HepG2 (cell line): Measurements from ENCODE around the gene ESYT1. TPM values are rescaled to one million over a fixed set of nuclear protein-coding genes. Genes with fewer than 3 reads are reported as not detected.
A peak's percentile ranks its signal among the peaks of the same experiment; 100 is the strongest.

Experiments
- BCL6 ChIP-seq: IDR thresholded peaks from 2 replicates; pipeline ENCODE4 v1.6.1; 2016; ENCODE audit warnings: missing genetic modification reagents, missing compliant biosample characterization
- BRD4 ChIP-seq: sonication (generic); formaldehyde crosslinking; IDR thresholded peaks from 2 replicates; pipeline ENCODE4 v1.4.0; 2020; ENCODE audit warnings: missing genetic modification reagents
- ETV6 ChIP-seq: sonication (generic); formaldehyde crosslinking; conservative IDR thresholded peaks from 2 replicates; pipeline ENCODE4 v1.4.0; 2020; ENCODE audit warnings: missing genetic modification reagents
- IRF1 ChIP-seq: sonication (generic); formaldehyde crosslinking; IDR thresholded peaks from 2 replicates; pipeline ENCODE4 v1.4.0; 2020; ENCODE audit warnings: low read depth, mild to moderate bottlenecking, missing genetic modification reagents
- JUN ChIP-seq: sonication (generic); formaldehyde crosslinking; IDR thresholded peaks from 2 replicates; pipeline ENCODE4 v1.4.0; 2020; ENCODE audit warnings: mild to moderate bottlenecking, missing genetic modification reagents
- JUND ChIP-seq: sonication (generic); formaldehyde crosslinking; IDR thresholded peaks from 2 replicates; pipeline ENCODE4 v1.8.0; 2022; ENCODE audit warnings: mild to moderate bottlenecking, missing genetic modification reagents
- NCOR1 ChIP-seq: fragments of 200-600 bp; sonication (generic); IDR thresholded peaks from 2 replicates; pipeline ENCODE4 v1.7.0; 2017; ENCODE audit warnings: antibody characterized with exemption, low read length, borderline replicate concordance
- PHF8 ChIP-seq: sonication (generic); formaldehyde crosslinking; IDR thresholded peaks from 2 replicates; pipeline ENCODE4 v1.5.0; 2020; ENCODE audit warnings: missing genetic modification reagents
- PLSCR1 ChIP-seq: sonication (generic); formaldehyde crosslinking; IDR thresholded peaks from 2 replicates; pipeline ENCODE4 v1.5.0; 2020; ENCODE audit warnings: missing genetic modification reagents, mild to moderate bottlenecking, borderline replicate concordance
- SAP130 ChIP-seq: IDR thresholded peaks from 2 replicates; pipeline ENCODE4 v1.6.1; 2016; ENCODE audit warnings: low read depth
- SMC3 ChIP-seq: IDR thresholded peaks from 2 replicates; pipeline ENCODE4 v1.6.1; 2011; ENCODE audit warnings: low read length, improper control_type of control experiment
- SNRNP70 ChIP-seq: fragments of 200-400 bp; formaldehyde crosslinking; IDR thresholded peaks from 2 replicates; pipeline ENCODE4 v1.6.1; 2017; ENCODE audit warnings: mild to moderate bottlenecking, low read depth, low read length, moderate library complexity
- TFDP2 ChIP-seq: sonication (generic); formaldehyde crosslinking; IDR thresholded peaks from 2 replicates; pipeline ENCODE4 v1.4.0; 2020; ENCODE audit warnings: missing genetic modification reagents
- ZBTB1 ChIP-seq: sonication (generic); formaldehyde crosslinking; IDR thresholded peaks from 2 replicates; pipeline ENCODE4 v1.4.0; 2020; ENCODE audit warnings: missing genetic modification reagents, borderline replicate concordance
- ZNF160 ChIP-seq: sonication (generic); formaldehyde crosslinking; IDR thresholded peaks from 2 replicates; pipeline ENCODE4 v1.8.0; 2022; ENCODE audit warnings: mild to moderate bottlenecking, inconsistent platforms, missing genetic modification reagents
- ZNF17 ChIP-seq: sonication (generic); formaldehyde crosslinking; IDR thresholded peaks from 2 replicates; pipeline ENCODE4 v1.5.0; 2020; ENCODE audit warnings: mild to moderate bottlenecking, missing genetic modification reagents
- ZNF280D ChIP-seq: sonication (generic); formaldehyde crosslinking; IDR thresholded peaks from 2 replicates; pipeline ENCODE4 v1.5.1; 2020; ENCODE audit warnings: mild to moderate bottlenecking, missing genetic modification reagents
- ZNF282 ChIP-seq: fragments of 450-650 bp; IDR thresholded peaks from 2 replicates; pipeline ENCODE4 v1.6.1; 2018; ENCODE audit not compliant: partially characterized antibody
- ZNF329 ChIP-seq: sonication (generic); formaldehyde crosslinking; IDR thresholded peaks from 2 replicates; pipeline ENCODE4 v1.9.0; 2021; ENCODE audit warnings: low read depth, mild to moderate bottlenecking, missing genetic modification reagents
- ZNF616 ChIP-seq: sonication (generic); formaldehyde crosslinking; IDR thresholded peaks from 2 replicates; pipeline ENCODE4 v1.5.0; 2020; ENCODE audit warnings: low read depth, mild to moderate bottlenecking, missing genetic modification reagents
- ZNF790 ChIP-seq: sonication (generic); formaldehyde crosslinking; IDR thresholded peaks from 2 replicates; pipeline ENCODE4 v1.8.0; 2022; ENCODE audit warnings: missing genetic modification reagents, mild to moderate bottlenecking, borderline replicate concordance
- ZSCAN5A ChIP-seq: sonication (generic); formaldehyde crosslinking; IDR thresholded peaks from 2 replicates; pipeline ENCODE4 v1.8.0; 2022; ENCODE audit warnings: mild to moderate bottlenecking, missing genetic modification reagents, borderline replicate concordance
- polyA plus RNA-seq, 8 experiments: library from polyadenylated mRNA; depleted of rRNA in 3 of 8; stranded (reverse) in 7 of 8; unstranded in 1 of 8; fragments of >200 nt; fragmentation: Illumina TruSeq in 4 of 8; extraction: Trizol in 4 of 8; gene quantifications; 2 replicates each; pipeline versions ENCODE4 v1.2.1 to v1.2.3, GENCODE V29; 2011 to 2016; ENCODE audit warnings: low read depth in 4 of 8, missing spikeins in 1 of 8, mixed read lengths in 1 of 8; ENCODE audit not compliant: insufficient read depth in 1 of 8
- total RNA-seq, 5 experiments: library from RNA; depleted of rRNA; stranded (reverse); fragments of >200 nt; fragmentation: Illumina TruSeq; extraction: Trizol; gene quantifications; 2 replicates each; pipeline ENCODE4 v1.2.3, GENCODE V29; 2016; ENCODE audit warnings: low read depth in 1 of 5

The ESYT1 gene
- total and polyA plus RNA-seq, 2 of the 13 experiments (the other 11 are each of a cell fraction or from before 2014, with no cell fraction given): 66.9 to 71.0 TPM

- TF ChIP-seq ZNF280D (CRISPR knock-in tag) (peak; percentile 89), PLSCR1 (CRISPR knock-in tag) (no peak), PHF8 (CRISPR knock-in tag) (peak; percentile 80), ZNF790 (CRISPR knock-in tag) (0 out of 2 replicates have a peak, but pooled peaks have one; percentile 63), SNRNP70 (no peak), ZNF329 (CRISPR knock-in tag) (no peak), ZNF17 (CRISPR knock-in tag) (no peak), ZBTB1 (no peak), ZNF160 (CRISPR knock-in tag) (no peak), JUND (CRISPR knock-in tag) (no peak), ZNF282 (no peak), ETV6 (CRISPR knock-in tag) (0 out of 2 replicates have a peak, but pooled peaks have one; percentile 60), BCL6 (CRISPR knock-in tag) (no peak), IRF1 (CRISPR knock-in tag) (peak; percentile 25; the same call in 1 of the 2 replicates), JUN (CRISPR knock-in tag) (0 out of 2 replicates have a peak, but pooled peaks have one; percentile 44), TFDP2 (CRISPR knock-in tag) (peak; percentile 71), NCOR1 (no peak; the same call in 1 of the 2 replicates), ZNF616 (CRISPR knock-in tag) (no peak), ZSCAN5A (CRISPR knock-in tag) (no peak; the same call in 1 of the 2 replicates), SAP130 (peak; percentile 77), SMC3 (no peak), BRD4 (CRISPR knock-in tag) (0 out of 2 replicates have a peak, but pooled peaks have one; percentile 21)
Measured at GRCh38 chr12:56189918-56190694, 62.0 kb downstream of the ESYT1 start (continued).
